T-helper 17 cell (primary cell): ENCODE results near the gene MPLKIP. TPM values are rescaled to one million over a fixed set of nuclear protein-coding genes. Genes with fewer than 3 reads are reported as not detected.
"Not testable (repeated sequence)": the region's sequence is repeated elsewhere in the genome, so short reads cannot be mapped to it uniquely, and the experiment has no call there.

ENCODE experiments used
- ATAC-seq: fragments of 150-1000 bp; cut with Tn5 transposase; 2 replicates; pipeline ENCODE4 v1.10.0; 2021; ENCODE audit warnings: mild to moderate bottlenecking, moderate library complexity
- DNase-seq, 3 donors: peaks; one replicate each; pipeline versions ENCODE4 v3.0.0 to v3.0.0-alpha.2; 2020 to 2021
- H3K9me3 ChIP-seq: one replicate; pipeline ENCODE4 v1.7.0; 2013; ENCODE audit warnings: low read length, mild to moderate bottlenecking; ENCODE audit not compliant: control insufficient read depth, poor library complexity, severe bottlenecking
- H3K27ac Mint-ChIP-seq: one replicate; pipeline ENCODE4 v1.8.0; 2022; ENCODE audit warnings: mild to moderate bottlenecking, moderate library complexity, mixed read lengths
- H3K27me3 Mint-ChIP-seq: one replicate; pipeline ENCODE4 v1.8.0; 2022; ENCODE audit warnings: mixed read lengths
- H3K36me3 Mint-ChIP-seq: one replicate; pipeline ENCODE4 v1.8.0; 2022; ENCODE audit warnings: low read depth, mixed read lengths
- H3K4me1 Mint-ChIP-seq: one replicate; pipeline ENCODE4 v1.8.0; 2022; ENCODE audit warnings: mild to moderate bottlenecking, mixed read lengths
- H3K4me3 Mint-ChIP-seq: one replicate; pipeline ENCODE4 v1.8.0; 2022; ENCODE audit warnings: mild to moderate bottlenecking, moderate library complexity, mixed read lengths
- total RNA-seq, 4 donors: library from RNA in 2 of 4; stranded (reverse) in 2 of 4; gene quantifications; one replicate each; pipeline ENCODE4 v1.2.3 and lab custom pipeline; 2022 to 2026

The MPLKIP gene
- total RNA-seq, 2 donors from 2014 or later = 12.0 to 17.3 TPM

DNA sequence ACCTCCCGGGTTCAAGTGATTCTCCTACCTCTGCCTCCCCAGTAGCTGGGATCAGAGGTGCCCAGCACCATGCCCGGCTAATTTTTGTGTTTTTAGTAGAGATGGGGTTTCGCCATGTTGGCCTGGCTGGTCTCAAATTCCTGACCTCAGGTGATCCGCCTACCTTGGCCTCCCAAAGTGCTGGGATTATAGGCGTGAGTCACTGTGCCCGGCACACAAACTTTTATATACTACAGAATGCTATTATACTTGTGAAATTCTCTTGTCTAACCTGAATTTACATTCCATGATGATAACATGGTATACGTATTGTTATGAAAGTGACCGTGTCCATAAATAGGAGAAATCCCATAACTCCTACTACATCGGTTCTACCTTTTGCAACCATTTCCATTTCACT, 17.2 kb downstream of the MPLKIP start:
- not testable (repeated sequence) for H3K27me3 Mint-ChIP-seq, H3K9me3 ChIP-seq, ATAC-seq, H3K4me3 Mint-ChIP-seq, H3K27ac Mint-ChIP-seq, H3K36me3 Mint-ChIP-seq, H3K4me1 Mint-ChIP-seq, DNase-seq

DNA sequence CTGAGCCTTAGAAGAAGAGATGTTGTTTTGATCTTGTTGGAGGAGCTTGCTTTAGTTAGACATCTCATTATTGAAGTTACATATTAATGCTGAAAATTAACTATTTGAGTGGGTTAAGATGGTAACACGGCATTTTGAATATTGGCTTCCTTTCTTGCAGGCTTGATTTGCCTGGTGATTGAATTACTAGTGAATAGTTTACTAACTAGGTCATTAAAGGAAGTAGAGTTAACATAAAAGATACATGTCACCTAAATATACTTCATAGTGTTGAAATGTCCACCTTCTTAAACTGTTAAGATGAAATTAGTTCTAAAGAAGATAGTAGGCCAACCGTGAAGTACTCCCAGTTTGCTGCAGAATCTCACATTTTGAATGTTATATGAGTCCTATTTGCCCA, 18.5 kb downstream of the MPLKIP start:
- no peaks in the 10 kb centered on the region for H3K4me1 Mint-ChIP-seq
- H3K9me3 ChIP-seq = no peaks in the 10 kb centered on the region
- H3K27ac Mint-ChIP-seq = no peak overlapping the region
- ATAC-seq = no peak
- DNase-seq = no peak
- H3K27me3 Mint-ChIP-seq = no peaks in the 10 kb centered on the region
- H3K4me3 Mint-ChIP-seq = no peak overlapping the region
- no peaks in the 10 kb centered on the region for H3K36me3 Mint-ChIP-seq

DNA sequence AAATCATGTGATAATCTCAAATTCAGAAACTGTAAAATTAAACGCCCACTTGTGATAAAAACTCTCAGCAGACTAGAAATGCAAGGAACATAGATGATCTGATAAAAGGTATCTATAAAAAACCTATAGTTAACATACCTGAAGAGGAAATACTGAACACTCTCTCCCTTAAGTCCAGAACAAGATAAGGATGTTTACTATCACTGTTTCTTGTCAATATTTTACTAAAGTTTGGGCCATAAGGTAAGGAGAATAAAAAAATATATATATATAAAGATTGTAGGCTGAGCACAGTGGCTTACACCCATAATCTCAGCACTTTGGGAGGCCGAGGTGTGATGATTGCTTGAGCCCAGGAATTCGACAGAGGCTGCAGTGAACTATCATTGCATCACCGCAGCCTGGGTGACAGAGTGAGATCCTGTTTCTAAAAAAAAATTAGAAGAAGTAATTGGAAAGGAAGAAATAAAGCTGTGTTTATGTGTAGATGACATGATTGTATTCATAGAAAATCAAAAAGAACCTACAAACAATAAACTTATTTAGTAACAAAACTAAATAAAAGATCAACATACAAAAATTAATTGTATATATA, 28.4 kb downstream of the MPLKIP start:
- no peak for ATAC-seq
- Mint-ChIP-seq H3K36me3 (no peaks in the 10 kb centered on the region), H3K4me1 (peaks cover 4% of the 10 kb centered on the region), H3K27ac (no peak overlapping the region), H3K4me3 (no peak overlapping the region), H3K27me3 (no peaks in the 10 kb centered on the region)
- no peak for DNase-seq
- no peaks in the 10 kb centered on the region for H3K9me3 ChIP-seq

DNA sequence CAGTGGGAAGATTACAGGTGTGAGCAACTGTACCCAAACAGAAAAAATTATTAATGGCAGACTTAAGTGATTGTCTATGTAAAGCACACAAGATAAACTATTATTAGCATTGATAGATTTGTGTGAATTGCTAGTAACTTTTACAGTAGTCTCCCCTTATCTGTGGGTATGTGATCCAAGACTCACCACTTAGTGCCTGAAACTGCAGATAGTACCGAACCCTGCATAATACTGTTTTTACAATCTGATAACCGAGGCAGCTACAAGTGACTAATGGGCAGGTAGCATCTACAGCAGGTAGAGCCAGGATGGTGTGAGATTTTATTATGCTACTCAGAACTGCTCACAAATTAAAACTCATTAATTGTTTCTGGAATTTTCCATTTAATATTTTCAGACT, 31.5 kb downstream of the MPLKIP start:
- H3K9me3 ChIP-seq = no peaks in the 10 kb centered on the region
- Mint-ChIP-seq H3K4me1 (peaks cover 3% of the 10 kb centered on the region), H3K4me3 (no peak overlapping the region), H3K27me3 (no peaks in the 10 kb centered on the region), H3K36me3 (no peaks in the 10 kb centered on the region), H3K27ac (no peak overlapping the region)
- no peak for DNase-seq
- ATAC-seq = no peak

DNA sequence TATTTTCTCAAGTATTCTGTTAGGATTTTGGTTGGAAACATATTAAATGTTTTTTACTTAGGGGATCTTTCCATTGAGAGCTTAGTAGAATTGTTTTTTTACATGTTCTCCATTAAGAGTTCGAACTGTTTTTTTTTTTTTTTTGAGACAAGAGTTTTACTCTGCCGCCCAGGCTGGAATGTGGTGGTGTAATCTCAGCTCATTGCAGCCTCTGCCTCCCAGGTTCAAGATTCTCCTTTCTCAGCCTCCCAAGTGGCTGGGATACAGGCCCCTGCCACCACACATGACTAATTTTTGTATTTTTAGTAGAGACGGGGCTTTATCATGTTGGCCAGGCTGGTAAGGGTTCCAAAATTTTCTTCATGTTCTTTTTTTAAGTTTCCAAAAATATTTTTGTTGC, 33.2 kb downstream of the MPLKIP start:
- H3K27ac Mint-ChIP-seq = no peak overlapping the region
- H3K4me3 Mint-ChIP-seq = no peak overlapping the region
- H3K9me3 ChIP-seq = no peaks in the 10 kb centered on the region
- H3K27me3 Mint-ChIP-seq = no peaks in the 10 kb centered on the region
- no peak for ATAC-seq
- peaks cover 3% of the 10 kb centered on the region for H3K4me1 Mint-ChIP-seq
- DNase-seq = no peak
- no peaks in the 10 kb centered on the region for H3K36me3 Mint-ChIP-seq

DNA sequence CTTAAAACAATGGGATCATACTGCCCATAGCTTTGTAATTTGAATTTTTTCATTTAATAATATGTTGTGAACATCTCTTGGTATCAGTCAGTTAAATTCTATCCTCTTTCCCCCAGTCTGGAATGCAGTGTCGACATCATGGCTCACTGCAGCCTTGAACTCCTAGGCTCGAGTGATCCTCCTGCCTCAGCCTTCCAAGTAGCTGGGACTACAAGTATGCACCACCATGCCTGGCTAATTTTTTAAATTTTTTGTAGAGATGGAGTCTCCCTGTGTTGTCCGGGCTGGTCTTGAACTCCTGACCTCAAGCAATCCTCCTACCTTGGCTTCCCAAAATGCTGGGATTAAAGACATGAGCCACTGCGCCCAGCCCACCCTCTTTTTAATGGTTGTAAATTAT, 34.6 kb downstream of the MPLKIP start:
- Mint-ChIP-seq H3K27me3 (no peaks in the 10 kb centered on the region), H3K4me1 (peaks cover 3% of the 10 kb centered on the region), H3K4me3 (no peak overlapping the region), H3K27ac (no peak overlapping the region), H3K36me3 (no peaks in the 10 kb centered on the region)
- ATAC-seq = no peak
- no peaks in the 10 kb centered on the region for H3K9me3 ChIP-seq
- DNase-seq = no peak

DNA sequence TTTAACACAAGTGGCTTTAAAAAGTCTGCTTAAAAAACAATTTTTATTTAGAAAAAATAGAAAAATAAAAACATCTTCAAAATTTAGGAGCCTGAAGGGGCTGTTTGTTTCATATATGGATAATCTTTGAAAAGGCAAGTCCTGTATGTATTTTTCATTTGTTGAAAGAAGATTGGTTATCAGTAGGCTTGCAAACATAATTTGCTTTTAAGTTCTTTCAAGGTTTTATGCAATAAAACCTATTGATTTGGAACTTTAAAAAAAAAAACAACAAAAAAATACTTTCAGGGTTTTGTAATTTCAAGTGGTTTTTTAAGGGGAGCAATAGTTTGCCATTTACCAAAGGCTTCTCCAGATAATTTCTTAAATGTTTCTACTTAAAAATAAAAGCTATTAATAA, 35.6 kb downstream of the MPLKIP start:
- peaks cover 3% of the 10 kb centered on the region for H3K4me1 Mint-ChIP-seq
- H3K9me3 ChIP-seq = no peaks in the 10 kb centered on the region
- H3K27ac Mint-ChIP-seq = no peak overlapping the region
- ATAC-seq (no peak), DNase-seq (no peak)
- peaks cover 2% of the 10 kb centered on the region for H3K36me3 Mint-ChIP-seq
- no peaks in the 10 kb centered on the region for H3K27me3 Mint-ChIP-seq
- no peak overlapping the region for H3K4me3 Mint-ChIP-seq

DNA sequence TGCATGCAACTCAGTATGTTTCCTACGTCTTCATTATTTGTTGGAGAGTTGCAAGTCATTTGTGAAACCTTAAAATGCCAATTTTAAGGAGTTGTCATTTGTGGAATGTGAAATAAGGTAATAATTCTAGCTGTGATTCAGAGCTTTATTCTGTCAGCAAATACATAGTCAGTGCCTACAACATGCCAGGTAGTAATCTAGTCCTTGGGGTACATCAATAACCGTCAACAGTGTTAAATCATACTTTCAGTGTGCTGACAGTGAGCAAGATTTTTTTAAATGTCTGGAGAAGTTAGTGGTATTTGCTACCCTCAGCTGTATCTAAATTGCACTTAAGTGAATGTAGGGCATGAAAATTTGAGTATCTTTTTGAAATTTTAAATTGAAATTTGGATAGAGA, 36.7 kb downstream of the MPLKIP start:
- no peak overlapping the region for H3K4me3 Mint-ChIP-seq
- H3K4me1 Mint-ChIP-seq = no peaks in the 10 kb centered on the region
- DNase-seq = no peak
- peak overlapping the region; percentile 9 for H3K27ac Mint-ChIP-seq
- no peaks in the 10 kb centered on the region for H3K27me3 Mint-ChIP-seq
- no peaks in the 10 kb centered on the region for H3K9me3 ChIP-seq
- no peak for ATAC-seq
- peaks cover 2% of the 10 kb centered on the region for H3K36me3 Mint-ChIP-seq

DNA sequence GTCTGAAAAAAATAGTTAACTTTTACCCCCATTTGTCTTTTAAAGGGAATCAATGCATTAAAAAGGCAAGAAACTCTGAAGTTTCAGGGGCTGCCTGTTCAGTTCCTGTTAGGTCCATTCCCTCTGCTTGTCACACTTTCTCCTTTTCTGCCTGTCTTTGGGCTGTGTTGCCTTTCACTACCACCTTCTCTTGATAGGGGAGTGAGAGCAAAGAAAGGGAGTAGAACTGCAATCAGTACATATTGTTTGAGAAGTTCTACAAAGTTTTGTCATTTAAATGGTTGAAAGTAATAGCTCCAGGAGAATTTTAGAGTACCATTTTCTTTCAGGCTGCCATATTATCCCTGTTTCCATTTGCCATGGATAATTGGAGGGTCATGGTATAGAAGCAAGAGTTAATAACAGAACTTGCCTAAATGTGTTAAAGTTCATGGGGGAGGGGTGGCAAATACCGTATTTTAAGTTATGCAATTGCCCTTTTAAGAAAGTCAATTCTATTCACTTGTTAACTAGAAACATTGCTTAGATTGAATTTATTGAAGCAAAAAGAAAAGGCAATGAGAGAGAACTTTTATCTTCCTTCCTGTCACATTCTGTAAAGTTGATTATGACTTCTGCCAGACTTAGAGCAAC, 38.6 kb downstream of the MPLKIP start:
- Mint-ChIP-seq H3K27me3 (no peaks in the 10 kb centered on the region), H3K27ac (no peak overlapping the region), H3K4me1 (no peaks in the 10 kb centered on the region), H3K36me3 (peaks cover 2% of the 10 kb centered on the region), H3K4me3 (no peak overlapping the region)
- ATAC-seq (no peak), DNase-seq (no peak)
- H3K9me3 ChIP-seq = no peaks in the 10 kb centered on the region

DNA sequence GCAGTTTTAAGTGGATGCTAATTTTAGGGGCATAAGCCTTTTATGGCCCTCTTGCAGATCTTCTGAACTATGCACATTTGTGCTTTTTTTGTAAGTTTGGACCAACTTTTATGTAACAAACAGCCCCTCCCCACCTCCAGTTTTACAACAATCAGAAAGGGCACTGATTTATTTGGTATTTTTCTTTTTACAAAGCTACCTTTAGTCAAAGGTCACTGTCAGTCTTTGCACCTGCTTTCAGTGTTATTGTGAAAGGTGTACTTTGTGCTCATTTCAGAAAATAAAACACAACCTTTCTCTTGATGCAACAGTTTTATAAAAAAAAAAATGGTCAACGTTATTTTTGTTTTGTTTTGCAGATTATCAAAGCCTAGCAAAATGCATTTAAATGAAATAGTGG, 39.2 kb downstream of the MPLKIP start:
- Mint-ChIP-seq H3K36me3 (peaks cover 2% of the 10 kb centered on the region), H3K4me3 (no peak overlapping the region), H3K27me3 (no peaks in the 10 kb centered on the region), H3K27ac (no peak overlapping the region), H3K4me1 (no peaks in the 10 kb centered on the region)
- no peak for DNase-seq
- H3K9me3 ChIP-seq = no peaks in the 10 kb centered on the region
- no peak for ATAC-seq

DNA sequence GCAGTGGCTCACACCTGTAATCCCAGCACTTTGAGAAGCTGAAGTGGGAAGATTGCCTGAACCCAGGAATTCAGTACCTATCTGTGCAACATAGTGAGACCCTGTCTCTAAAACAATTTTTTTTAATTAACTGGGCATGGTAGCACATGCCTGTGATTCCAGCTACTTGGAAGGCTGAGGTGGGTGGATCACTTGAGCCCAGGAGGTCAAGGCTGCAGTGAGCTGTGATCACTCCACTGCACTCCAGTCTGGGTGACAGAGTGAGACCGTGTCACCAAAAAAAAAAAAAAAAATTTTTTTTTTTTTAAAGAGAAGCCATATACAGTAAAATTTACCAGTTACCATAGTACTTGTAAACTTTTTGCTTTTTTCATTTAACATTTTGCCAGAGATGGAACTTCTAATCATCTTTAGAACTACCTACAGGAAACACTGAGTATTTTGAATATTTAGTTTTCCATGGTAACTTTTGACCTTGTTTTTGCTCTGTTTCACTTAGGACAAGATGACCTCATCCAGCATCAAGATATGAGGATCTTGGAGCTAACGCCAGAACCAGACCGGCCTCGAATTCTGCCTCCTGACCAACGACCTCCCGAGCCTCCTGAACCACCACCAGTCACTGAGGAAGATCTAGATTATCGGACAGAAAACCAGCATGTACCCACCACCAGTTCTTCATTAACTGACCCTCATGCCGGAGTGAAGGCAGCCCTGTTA, 40.6 kb downstream of the MPLKIP start:
- ATAC-seq = no peak
- Mint-ChIP-seq H3K4me3 (no peak overlapping the region), H3K27ac (no peak overlapping the region), H3K36me3 (peaks cover 3% of the 10 kb centered on the region), H3K4me1 (peaks cover 2% of the 10 kb centered on the region), H3K27me3 (no peaks in the 10 kb centered on the region)
- H3K9me3 ChIP-seq = no peaks in the 10 kb centered on the region
- no peak for DNase-seq

DNA sequence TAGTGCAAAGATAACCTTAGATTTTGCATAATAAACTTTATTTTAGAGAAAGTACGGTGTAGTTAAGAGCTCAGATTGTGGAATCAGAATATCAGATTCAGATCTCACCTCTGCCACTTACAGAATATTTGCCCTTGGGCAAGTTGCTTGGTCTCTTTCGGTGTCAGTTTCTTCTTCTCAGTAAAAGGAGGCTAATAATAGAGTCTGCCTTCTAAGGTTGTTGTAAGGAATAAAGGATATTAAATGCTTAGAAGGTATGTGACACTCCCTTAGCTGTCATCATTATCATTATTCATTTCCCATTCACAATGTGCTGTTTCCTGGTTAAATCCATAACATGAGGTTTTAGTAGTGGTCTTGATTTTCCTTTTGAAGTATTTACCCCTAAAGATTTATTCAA, 42.2 kb downstream of the MPLKIP start:
- no peak for ATAC-seq
- no peak overlapping the region for H3K27ac Mint-ChIP-seq
- no peaks in the 10 kb centered on the region for H3K27me3 Mint-ChIP-seq
- no peak for DNase-seq
- no peaks in the 10 kb centered on the region for H3K9me3 ChIP-seq
- H3K4me1 Mint-ChIP-seq = peaks cover 2% of the 10 kb centered on the region
- no peak overlapping the region for H3K4me3 Mint-ChIP-seq
- H3K36me3 Mint-ChIP-seq = peaks cover 3% of the 10 kb centered on the region

DNA sequence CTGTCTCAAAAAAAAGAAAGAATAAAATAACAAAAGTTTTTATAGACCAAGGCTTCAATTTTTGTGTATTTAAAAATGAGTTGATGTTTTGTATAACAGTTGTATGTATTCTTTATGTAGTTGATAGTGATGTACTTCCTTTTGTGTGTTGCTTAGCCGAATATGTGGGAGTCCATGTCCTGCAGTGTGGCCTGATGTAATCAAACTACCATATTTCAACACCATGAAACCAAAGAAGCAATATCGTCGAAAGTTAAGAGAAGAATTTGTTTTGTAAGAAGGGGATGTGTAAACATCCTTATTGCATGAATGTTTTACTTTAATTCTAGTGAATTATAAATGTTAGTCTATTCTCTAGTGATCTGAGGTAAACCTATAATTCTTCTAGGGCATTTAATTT, 56.6 kb downstream of the MPLKIP start:
- Mint-ChIP-seq H3K27ac (no peak overlapping the region), H3K36me3 (peaks cover 3% of the 10 kb centered on the region), H3K27me3 (no peaks in the 10 kb centered on the region), H3K4me1 (peaks cover 5% of the 10 kb centered on the region), H3K4me3 (no peak overlapping the region)
- DNase-seq = no peak
- no peaks in the 10 kb centered on the region for H3K9me3 ChIP-seq
- no peak for ATAC-seq
